ENCODE results near the gene GALNT10.
A peak's percentile ranks its signal among the peaks of the same experiment; 100 is the strongest.

The GALNT10 gene

GRCh38 chr5:154298065-154298464 lies 107.5 kb downstream of the GALNT10 start:
- no peak overlapping the region for H3K27ac ChIP-seq (replicated peaks)

GRCh38 chr5:154300207-154300883 lies 109.8 kb downstream of the GALNT10 start:
- TF ChIP-seq SPI1 (IDR thresholded peaks at IDR 0.05; ENCODE audit: borderline replicate concordance, low read depth) (no peak), POLR2AphosphoS5 (IDR thresholded peaks at IDR 0.05; ENCODE audit: low read depth) (no peak), GABPA (IDR thresholded peaks at IDR 0.05; ENCODE audit: low read depth) (no peak), REST (IDR thresholded peaks at IDR 0.05; ENCODE audit: insufficient replicate concordance, low read depth) (no peak), CTCF (IDR thresholded peaks at IDR 0.05; ENCODE audit: insufficient read depth, low read length) (no peak)
- H3K27me3 ChIP-seq (ENCODE audit: insufficient read depth, poor library complexity, severe bottlenecking), result no peaks in the 10 kb centered on the region
- H3K4me3 ChIP-seq (replicated peaks; ENCODE audit: insufficient read depth, low read length), result no peak overlapping the region
- no peak for DNase-seq (ENCODE audit: low read depth in 1 of 2, low spot score in 1 of 2)
- no peak overlapping the region for H3K27ac ChIP-seq (replicated peaks)

More at GRCh38 chr5:154298065-154298464, 107.5 kb downstream of the GALNT10 start:
- TF ChIP-seq SPI1 (IDR thresholded peaks at IDR 0.05; ENCODE audit: borderline replicate concordance, low read depth), result peak; percentile 99
- no peak for TF ChIP-seq GABPA (IDR thresholded peaks at IDR 0.05; ENCODE audit: low read depth)
- DNase-seq (ENCODE audit: low read depth in 1 of 2, low spot score in 1 of 2), result peak in 1 of 2 experiments; percentile 82
- no peak overlapping the region for H3K4me3 ChIP-seq (replicated peaks; ENCODE audit: insufficient read depth, low read length)
- H3K27me3 ChIP-seq (ENCODE audit: insufficient read depth, poor library complexity, severe bottlenecking), result no peaks in the 10 kb centered on the region

- Histone ChIP-seq H3K27me3 (ENCODE audit: insufficient read depth, poor library complexity, severe bottlenecking) (no peaks in the 10 kb centered on the region), H3K4me3 (replicated peaks; ENCODE audit: insufficient read depth, low read length) (no peak overlapping the region), H3K27ac (replicated peaks) (no peak overlapping the region)
- TF ChIP-seq SPI1 (IDR thresholded peaks at IDR 0.05; ENCODE audit: borderline replicate concordance, low read depth) (no peak), REST (IDR thresholded peaks at IDR 0.05; ENCODE audit: insufficient replicate concordance, low read depth) (no peak), GABPA (IDR thresholded peaks at IDR 0.05; ENCODE audit: low read depth) (no peak), CTCF (IDR thresholded peaks at IDR 0.05; ENCODE audit: insufficient read depth, low read length) (no peak), POLR2AphosphoS5 (IDR thresholded peaks at IDR 0.05; ENCODE audit: low read depth) (no peak)
- DNase-seq (ENCODE audit: low read depth in 1 of 2, low spot score in 1 of 2), result no peak
These were observed 111.2 kb downstream of the GALNT10 start for GRCh38 chr5:154301726-154302125.

GRCh38 chr5:154302161-154302560 lies 111.6 kb downstream of the GALNT10 start:
- no peak overlapping the region for H3K27ac ChIP-seq (replicated peaks)
- TF ChIP-seq SPI1 (IDR thresholded peaks at IDR 0.05; ENCODE audit: borderline replicate concordance, low read depth), result no peak
- TF ChIP-seq REST (IDR thresholded peaks at IDR 0.05; ENCODE audit: insufficient replicate concordance, low read depth), result no peak
- no peak for TF ChIP-seq CTCF (IDR thresholded peaks at IDR 0.05; ENCODE audit: insufficient read depth, low read length)
- no peak for TF ChIP-seq GABPA (IDR thresholded peaks at IDR 0.05; ENCODE audit: low read depth)
- TF ChIP-seq POLR2AphosphoS5 (IDR thresholded peaks at IDR 0.05; ENCODE audit: low read depth), result no peak
- no peak overlapping the region for H3K4me3 ChIP-seq (replicated peaks; ENCODE audit: insufficient read depth, low read length)
- DNase-seq (ENCODE audit: low read depth in 1 of 2, low spot score in 1 of 2), result no peak
- no peaks in the 10 kb centered on the region for H3K27me3 ChIP-seq (ENCODE audit: insufficient read depth, poor library complexity, severe bottlenecking)

Data from HL-60 (cell line).